Mesothelial cell of epicardium (in vitro differentiated cells): ENCODE measurements around the gene LSM14A. TPM values are rescaled to one million over a fixed set of nuclear protein-coding genes. Genes with fewer than 3 reads are reported as not detected.
"Not testable (repeated sequence)": the region's sequence is repeated elsewhere in the genome, so short reads cannot be mapped to it uniquely, and the experiment has no call there.

Experiments
- DNase-seq, 2 experiments: peaks; one replicate each; pipeline ENCODE4 v3.0.0; 2021; ENCODE audit warnings: low spot score in 2 of 2; ENCODE audit not compliant: unreplicated experiment in 2 of 2
- H3K27ac Mint-ChIP-seq: 2 replicates; pipeline ENCODE4 v1.8.0; 2021; ENCODE audit warnings: mixed read lengths
- H3K27me3 Mint-ChIP-seq: 2 replicates; pipeline ENCODE4 v1.8.0; 2021; ENCODE audit warnings: low read depth, mixed read lengths
- H3K36me3 Mint-ChIP-seq: 2 replicates; pipeline ENCODE4 v1.8.0; 2021; ENCODE audit warnings: mixed read lengths
- H3K4me1 Mint-ChIP-seq: 2 replicates; pipeline ENCODE4 v1.8.0; 2021; ENCODE audit warnings: mixed read lengths
- H3K4me3 Mint-ChIP-seq: 2 replicates; pipeline ENCODE4 v1.8.0; 2021; ENCODE audit warnings: mild to moderate bottlenecking, moderate library complexity, mixed read lengths
- H3K9me3 Mint-ChIP-seq: 2 replicates; pipeline ENCODE4 v1.8.0; 2021; ENCODE audit warnings: mixed read lengths
- total RNA-seq: library from RNA; stranded (reverse); gene quantifications from 3 replicates; pipeline ENCODE4 v1.2.1, GENCODE V29; 2021
- TF ChIP-seq, protein P1 (sequence below): fragments of 200-600 bp; sonication (generic); IDR thresholded peaks from one replicate; pipeline ENCODE4 v1.5.0; 2021; ENCODE audit warnings: antibody characterized with exemption; ENCODE audit not compliant: unreplicated experiment

Gene LSM14A
- total RNA-seq, 1 donor from 2014 or later, result 153 TPM

DNA sequence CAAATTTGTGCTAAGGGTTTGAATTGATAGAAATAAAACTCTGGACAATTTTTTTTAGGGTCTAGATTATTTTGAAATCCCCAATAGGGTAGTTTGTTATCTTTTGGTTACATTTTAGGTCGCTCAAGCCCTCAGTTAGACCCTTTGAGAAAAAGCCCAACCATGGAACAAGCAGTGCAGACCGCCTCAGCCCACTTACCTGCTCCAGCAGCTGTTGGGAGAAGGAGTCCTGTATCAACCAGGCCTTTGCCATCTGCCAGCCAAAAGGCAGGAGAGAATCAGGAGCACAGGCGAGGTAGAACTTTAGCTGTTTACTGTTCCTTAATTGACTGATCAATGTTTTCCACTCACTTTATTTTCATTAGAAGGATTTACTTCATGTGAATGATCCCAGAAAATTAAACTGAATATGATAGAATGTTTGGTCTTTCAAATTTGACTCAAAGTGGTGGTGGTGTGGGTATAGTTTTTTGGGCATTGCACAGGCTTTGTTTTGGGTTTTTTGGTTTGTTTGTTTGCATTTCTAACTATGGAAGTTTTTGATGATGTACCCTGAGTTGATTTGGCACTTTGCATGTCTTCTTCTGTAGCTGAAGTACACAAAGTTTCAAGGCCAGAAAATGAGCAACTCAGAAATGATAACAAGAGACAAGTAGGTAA is 42.8 kb downstream of the LSM14A start:
- H3K36me3 Mint-ChIP-seq, result peaks cover 25% of the 10 kb centered on the region
- TF ChIP-seq, protein P1, sequence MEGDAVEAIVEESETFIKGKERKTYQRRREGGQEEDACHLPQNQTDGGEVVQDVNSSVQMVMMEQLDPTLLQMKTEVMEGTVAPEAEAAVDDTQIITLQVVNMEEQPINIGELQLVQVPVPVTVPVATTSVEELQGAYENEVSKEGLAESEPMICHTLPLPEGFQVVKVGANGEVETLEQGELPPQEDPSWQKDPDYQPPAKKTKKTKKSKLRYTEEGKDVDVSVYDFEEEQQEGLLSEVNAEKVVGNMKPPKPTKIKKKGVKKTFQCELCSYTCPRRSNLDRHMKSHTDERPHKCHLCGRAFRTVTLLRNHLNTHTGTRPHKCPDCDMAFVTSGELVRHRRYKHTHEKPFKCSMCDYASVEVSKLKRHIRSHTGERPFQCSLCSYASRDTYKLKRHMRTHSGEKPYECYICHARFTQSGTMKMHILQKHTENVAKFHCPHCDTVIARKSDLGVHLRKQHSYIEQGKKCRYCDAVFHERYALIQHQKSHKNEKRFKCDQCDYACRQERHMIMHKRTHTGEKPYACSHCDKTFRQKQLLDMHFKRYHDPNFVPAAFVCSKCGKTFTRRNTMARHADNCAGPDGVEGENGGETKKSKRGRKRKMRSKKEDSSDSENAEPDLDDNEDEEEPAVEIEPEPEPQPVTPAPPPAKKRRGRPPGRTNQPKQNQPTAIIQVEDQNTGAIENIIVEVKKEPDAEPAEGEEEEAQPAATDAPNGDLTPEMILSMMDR, result no peak
- no peak for DNase-seq
- H3K27ac Mint-ChIP-seq, result no peak overlapping the region
- peaks cover 16% of the 10 kb centered on the region for H3K4me1 Mint-ChIP-seq
- H3K9me3 Mint-ChIP-seq, result no peaks in the 10 kb centered on the region
- no peaks in the 10 kb centered on the region for H3K27me3 Mint-ChIP-seq
- H3K4me3 Mint-ChIP-seq, result no peak overlapping the region

DNA sequence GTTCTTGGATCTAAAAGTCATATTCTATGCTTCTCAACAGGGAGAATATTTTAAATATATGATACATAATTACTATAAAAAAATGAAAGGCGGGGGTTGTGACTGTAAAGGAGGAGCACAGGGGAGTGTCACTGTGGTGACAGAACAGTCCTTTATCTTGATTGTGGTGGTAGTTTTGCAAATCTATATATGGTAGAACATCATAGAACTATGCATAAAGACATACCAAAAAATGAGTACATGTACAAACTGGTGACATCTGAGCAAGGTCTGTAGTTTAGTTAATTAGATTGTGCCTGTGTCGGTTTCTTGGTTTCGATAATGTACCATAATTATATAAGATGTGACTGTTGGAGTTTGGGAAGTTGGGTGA is 43.3 kb downstream of the LSM14A start:
- Mint-ChIP-seq H3K4me3 (no peak overlapping the region), H3K9me3 (no peaks in the 10 kb centered on the region), H3K36me3 (peaks cover 27% of the 10 kb centered on the region), H3K4me1 (peaks cover 21% of the 10 kb centered on the region), H3K27ac (no peak overlapping the region), H3K27me3 (no peaks in the 10 kb centered on the region)
- no peak for DNase-seq
- TF ChIP-seq, protein P1, result no peak

DNA sequence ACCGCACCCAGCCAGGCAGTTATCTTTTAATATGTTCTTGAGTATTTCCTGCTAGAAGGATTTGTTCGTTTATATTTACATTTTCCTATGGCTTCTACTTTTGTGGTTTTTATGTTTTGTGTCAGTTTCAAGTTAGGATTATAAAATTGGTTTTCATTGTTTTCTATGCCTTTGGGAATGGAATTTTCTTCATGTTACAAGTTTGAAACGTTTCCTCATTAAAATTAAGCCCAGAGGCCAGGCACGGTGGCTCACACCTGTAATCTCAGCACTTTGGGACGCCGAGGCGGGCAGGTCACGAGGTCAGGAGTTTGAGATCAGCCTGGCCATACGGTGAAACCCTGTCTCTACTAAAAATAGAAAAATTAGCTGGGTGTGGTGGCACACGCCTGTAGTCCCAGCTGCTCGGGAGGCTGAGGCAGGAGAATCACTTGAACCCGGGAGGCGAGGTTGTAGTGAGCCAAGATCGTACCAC is 44.5 kb downstream of the LSM14A start:
- H3K27me3 Mint-ChIP-seq, H3K4me3 Mint-ChIP-seq, DNase-seq, H3K27ac Mint-ChIP-seq, H3K9me3 Mint-ChIP-seq: not testable (repeated sequence)
- peaks cover 31% of the 10 kb centered on the region for H3K36me3 Mint-ChIP-seq
- H3K4me1 Mint-ChIP-seq, result peaks cover 21% of the 10 kb centered on the region

DNA sequence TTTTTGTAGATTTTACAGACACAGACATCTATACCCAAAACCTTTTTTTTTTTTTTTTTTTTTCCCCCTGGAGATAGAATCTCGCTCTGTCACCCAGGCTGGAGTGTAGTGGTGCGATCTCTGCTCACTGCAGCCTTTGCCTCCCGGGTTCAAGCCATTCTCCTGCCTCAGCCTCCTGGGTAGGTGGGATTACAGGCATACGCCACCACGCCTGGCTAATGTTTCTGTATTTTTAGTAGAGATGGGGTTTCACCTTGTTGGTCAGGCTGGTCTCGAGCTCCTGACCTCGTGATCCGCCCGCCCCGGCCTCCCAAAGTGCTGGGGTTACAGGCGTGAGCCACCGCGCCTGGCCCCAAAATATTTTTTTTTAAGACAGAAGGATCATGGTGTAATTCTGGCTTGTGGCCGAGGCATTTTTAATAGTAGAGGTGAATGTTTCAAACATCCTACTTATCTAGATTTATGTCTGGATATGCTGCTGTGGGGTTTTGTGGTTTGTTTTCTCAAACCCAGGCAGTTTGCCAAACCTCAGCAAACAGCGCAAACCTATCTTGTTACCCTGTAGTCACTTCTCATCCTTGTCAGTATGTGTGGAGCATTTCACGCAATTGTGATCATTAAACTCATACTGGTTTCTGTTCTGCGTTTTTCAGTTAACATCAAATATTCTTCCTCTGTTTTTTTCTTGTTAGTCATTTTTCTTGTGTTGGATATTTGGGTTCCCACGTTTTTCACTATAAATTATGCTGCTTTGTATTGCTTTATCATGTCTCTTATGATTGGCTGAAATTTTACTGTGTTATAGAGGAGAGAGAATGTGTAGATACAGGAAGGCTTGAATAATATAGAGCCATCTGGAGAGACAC is 45.9 kb downstream of the LSM14A start:
- Mint-ChIP-seq H3K27me3 (no peaks in the 10 kb centered on the region), H3K36me3 (peaks cover 34% of the 10 kb centered on the region), H3K27ac (peak overlapping the region; percentile 83), H3K9me3 (no peaks in the 10 kb centered on the region), H3K4me3 (no peak overlapping the region), H3K4me1 (peaks cover 21% of the 10 kb centered on the region)
- TF ChIP-seq, protein P1, result no peak
- peak in 1 of 2 experiments; percentile 48 for DNase-seq

DNA sequence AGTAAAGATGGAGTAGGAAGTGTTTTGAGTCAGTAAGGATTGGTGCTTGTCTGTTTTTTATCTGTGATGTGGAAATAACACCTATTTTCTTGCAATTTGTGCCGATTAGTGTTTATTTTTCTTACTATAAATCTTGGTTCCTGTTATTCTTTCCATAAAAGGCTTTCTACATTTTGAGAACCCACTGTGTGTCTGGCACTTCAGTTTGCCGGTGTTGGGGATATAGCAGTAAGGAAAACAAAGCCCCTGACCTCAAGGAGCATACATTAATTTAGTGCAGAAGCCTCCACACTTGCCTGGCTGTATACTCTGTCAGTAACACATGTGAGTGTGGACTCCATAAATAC is 46.5 kb downstream of the LSM14A start:
- Mint-ChIP-seq H3K4me1 (peaks cover 21% of the 10 kb centered on the region), H3K4me3 (no peak overlapping the region), H3K27ac (peak overlapping the region; percentile 83), H3K36me3 (peaks cover 37% of the 10 kb centered on the region), H3K27me3 (no peaks in the 10 kb centered on the region), H3K9me3 (no peaks in the 10 kb centered on the region)
- no peak for DNase-seq
- TF ChIP-seq, protein P1, result no peak

DNA sequence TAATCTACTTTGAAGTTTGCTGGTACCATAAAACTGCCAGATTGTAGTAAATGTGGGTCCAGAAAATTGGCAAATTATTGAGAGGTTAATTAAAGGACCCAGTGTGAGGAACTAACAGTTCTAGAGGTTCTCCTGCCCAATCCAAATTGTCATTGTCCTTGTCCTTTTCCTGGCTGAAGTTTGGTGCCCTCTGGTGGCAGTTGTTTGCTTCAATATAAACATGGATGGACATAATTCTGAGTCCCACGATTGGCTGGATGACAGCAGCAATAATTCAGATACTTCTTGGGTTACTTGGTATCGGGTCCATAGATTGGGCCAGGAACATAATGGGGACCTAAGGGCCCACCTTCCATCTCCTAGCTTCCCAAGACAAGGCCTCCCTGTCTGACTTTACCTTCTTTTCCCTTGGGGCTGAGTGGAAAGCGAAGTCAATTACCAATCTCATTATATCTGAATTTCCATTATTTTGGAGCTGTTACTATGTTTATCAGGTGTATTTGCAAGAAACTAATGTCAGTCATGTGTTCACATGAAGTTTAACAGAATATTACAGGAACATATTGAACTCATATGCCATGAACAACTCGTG is 48.3 kb downstream of the LSM14A start:
- H3K9me3 Mint-ChIP-seq, result no peaks in the 10 kb centered on the region
- peak overlapping the region; percentile 60 for H3K27ac Mint-ChIP-seq
- DNase-seq, result peak in 1 of 2 experiments; percentile 49
- peaks cover 21% of the 10 kb centered on the region for H3K4me1 Mint-ChIP-seq
- no peaks in the 10 kb centered on the region for H3K27me3 Mint-ChIP-seq
- TF ChIP-seq, protein P1, result peak; percentile 78
- no peak overlapping the region for H3K4me3 Mint-ChIP-seq
- H3K36me3 Mint-ChIP-seq, result peaks cover 41% of the 10 kb centered on the region
